ENCODE data around the gene PC.

- TF ChIP-seq CEBPB (IDR thresholded peaks at IDR 0.05) (no peak), MAX (IDR thresholded peaks at IDR 0.05) (no peak), EP300 (IDR thresholded peaks at IDR 0.05; ENCODE audit: borderline replicate concordance) (no peak), FOXM1 (IDR thresholded peaks at IDR 0.05; ENCODE audit: borderline replicate concordance, low read depth) (no peak), TAF1 (IDR thresholded peaks at IDR 0.05; ENCODE audit: low read depth) (no peak), USF1 (IDR thresholded peaks at IDR 0.05) (no peak), NFIC (IDR thresholded peaks at IDR 0.05) (no peak), REST (IDR thresholded peaks at IDR 0.05; ENCODE audit: low read depth) (no peak), YY1 (IDR thresholded peaks at IDR 0.05; ENCODE audit: low read depth) (no peak), CREB1 (IDR thresholded peaks at IDR 0.05; ENCODE audit: low read depth) (no peak), RAD21 (IDR thresholded peaks at IDR 0.05; ENCODE audit: low read depth) (no peak), TCF12 (IDR thresholded peaks at IDR 0.05; ENCODE audit: low read depth) (no peak), ZBTB7A (IDR thresholded peaks at IDR 0.05; ENCODE audit: low read depth) (no peak), EGR1 (IDR thresholded peaks at IDR 0.05) (no peak)
Measured at GRCh38 chr11:66845143-66845875, 112.9 kb downstream of the PC start.

Measured in Ishikawa (cell line).